ENCODE measurements around the gene PSMD2.
"Not testable (repeated sequence)": the region's sequence is repeated elsewhere in the genome, so short reads cannot be mapped to it uniquely, and the experiment has no call there.

Gene PSMD2

GRCh38 chr3:184317201-184317600, 18.2 kb downstream of the PSMD2 start:
- DNase-seq, result no peak

- DNase-seq, result no peak
Measured at GRCh38 chr3:184320104-184320445, 21.0 kb downstream of the PSMD2 start.

GRCh38 chr3:184321666-184322065, 22.6 kb downstream of the PSMD2 start:
- no peak for DNase-seq

- no peak for DNase-seq
Measured at GRCh38 chr3:184322731-184323487, 23.9 kb downstream of the PSMD2 start.

GRCh38 chr3:184323696-184324095, 24.7 kb downstream of the PSMD2 start:
- DNase-seq, result no peak

GRCh38 chr3:184325269-184325668, 26.2 kb downstream of the PSMD2 start:
- DNase-seq, result no peak

GRCh38 chr3:184325715-184326369, 26.8 kb downstream of the PSMD2 start:
- DNase-seq, result no peak

GRCh38 chr3:184327171-184327570, 28.1 kb downstream of the PSMD2 start:
- DNase-seq, result no peak

GRCh38 chr3:184328516-184328915, 29.5 kb downstream of the PSMD2 start:
- DNase-seq, result no peak

GRCh38 chr3:184332370-184333090, 33.5 kb downstream of the PSMD2 start:
- no peak for DNase-seq

- DNase-seq, result no peak
Measured at GRCh38 chr3:184333190-184333589, 34.1 kb downstream of the PSMD2 start.

- no peak for DNase-seq
Measured at GRCh38 chr3:184333700-184334099, 34.7 kb downstream of the PSMD2 start.

- DNase-seq, result peak; percentile 41
Measured at GRCh38 chr3:184334470-184335158, 35.6 kb downstream of the PSMD2 start.

GRCh38 chr3:184335291-184335660, 36.2 kb downstream of the PSMD2 start:
- DNase-seq, result no peak

- DNase-seq, result peak; percentile 84
Measured at GRCh38 chr3:184335661-184336546, 36.9 kb downstream of the PSMD2 start.

GRCh38 chr3:184336547-184337398, 37.7 kb downstream of the PSMD2 start:
- no peak for DNase-seq

GRCh38 chr3:184337399-184337714, 38.3 kb downstream of the PSMD2 start, which contains the start of gene FAM131A:
TSS of gene FAM131A (plus strand) at chr3:184337600. CDS start at chr3:184337631, 31 bp downstream.
- DNase-seq, result no peak

- DNase-seq, result no peak
Measured at GRCh38 chr3:184337981-184338380, 38.9 kb downstream of the PSMD2 start.

- DNase-seq, result no peak
Measured at GRCh38 chr3:184338511-184338945, 39.5 kb downstream of the PSMD2 start.

- DNase-seq, result no peak
Measured at GRCh38 chr3:184339001-184339400, 40.0 kb downstream of the PSMD2 start.

GRCh38 chr3:184339451-184340135, 40.6 kb downstream of the PSMD2 start:
- DNase-seq, result not testable (repeated sequence)

All from effector CD4-positive, alpha-beta T cell (primary cell).